NCI-H146 (cell line): ENCODE results near the gene SLC36A1.
A peak's percentile ranks its signal among the peaks of the same experiment; 100 is the strongest.
"Not testable (repeated sequence)": the region's sequence is repeated elsewhere in the genome, so short reads cannot be mapped to it uniquely, and the experiment has no call there.

ENCODE experiments used
- DNase-seq: peaks from one replicate; lab custom pipeline; 2025; lab: John Stamatoyannopoulos, UW

The SLC36A1 gene

GRCh38 chr5:151447174-151448037 is at the start of gene SLC36A1:
Gene SLC36A1 (plus strand): TSS chr5:151447603. CDS start chr5:151458793, 11,190 bp downstream.
- DNase-seq, result peak; percentile 84

- DNase-seq, result no peak
Observed at GRCh38 chr5:151405334-151406160, 41.9 kb upstream of the SLC36A1 start.

GRCh38 chr5:151406322-151406947 is 41.0 kb upstream of the SLC36A1 start:
- no peak for DNase-seq

GRCh38 chr5:151408591-151409230 is 38.7 kb upstream of the SLC36A1 start:
- DNase-seq, result no peak

GRCh38 chr5:151413800-151414199 is 33.6 kb upstream of the SLC36A1 start:
- no peak for DNase-seq

- DNase-seq, result no peak
Observed at GRCh38 chr5:151414536-151414935, 32.9 kb upstream of the SLC36A1 start.

- DNase-seq, result no peak
Observed at GRCh38 chr5:151417712-151418111, 29.7 kb upstream of the SLC36A1 start.

GRCh38 chr5:151420127-151420526 is 27.3 kb upstream of the SLC36A1 start:
- no peak for DNase-seq

GRCh38 chr5:151424892-151425523 is 22.4 kb upstream of the SLC36A1 start:
- no peak for DNase-seq

- DNase-seq, result not testable (repeated sequence)
Observed at GRCh38 chr5:151426347-151426746, 21.1 kb upstream of the SLC36A1 start.

- no peak for DNase-seq
Observed at GRCh38 chr5:151427258-151427657, 20.1 kb upstream of the SLC36A1 start.

GRCh38 chr5:151430731-151431130 is 16.7 kb upstream of the SLC36A1 start:
- no peak for DNase-seq

GRCh38 chr5:151431666-151432065 is 15.7 kb upstream of the SLC36A1 start:
- no peak for DNase-seq

- no peak for DNase-seq
Observed at GRCh38 chr5:151432210-151432609, 15.2 kb upstream of the SLC36A1 start.

- DNase-seq, result no peak
Observed at GRCh38 chr5:151434570-151435237, 12.7 kb upstream of the SLC36A1 start.

GRCh38 chr5:151448038-151448985 is 909 bp downstream of the SLC36A1 start:
- peak; percentile 25 for DNase-seq

GRCh38 chr5:151449297-151449696 is 1.9 kb downstream of the SLC36A1 start:
- no peak for DNase-seq

GRCh38 chr5:151449839-151450238 is 2.4 kb downstream of the SLC36A1 start:
- no peak for DNase-seq

- no peak for DNase-seq
Observed at GRCh38 chr5:151450605-151451004, 3.2 kb downstream of the SLC36A1 start.
